Stimulated activated CD8-positive, alpha-beta memory T cell treated with anti-CD3 and anti-CD28 coated beads, Interleukin-4, amount 100 ng/mL, for 24 hours (primary cell): Measurements from ENCODE around the gene ASB16.

Experiments
- DNase-seq: peaks from one replicate; pipeline ENCODE4 v3.0.0-alpha.2; 2020; ENCODE audit warnings: low read depth

ASB16 gene

GRCh38 chr17:44188576-44189403 lies 18.3 kb downstream of the ASB16 start:
- no peak for DNase-seq

GRCh38 chr17:44190481-44190880 lies 20.0 kb downstream of the ASB16 start:
- DNase-seq = no peak

- no peak for DNase-seq
These were observed 20.9 kb downstream of the ASB16 start for GRCh38 chr17:44191369-44191768.

GRCh38 chr17:44191941-44192496 lies 21.5 kb downstream of the ASB16 start:
- DNase-seq = no peak

- DNase-seq = no peak
These were observed 22.2 kb downstream of the ASB16 start for GRCh38 chr17:44192750-44193149.

GRCh38 chr17:44193326-44194084 lies 23.0 kb downstream of the ASB16 start:
- no peak for DNase-seq

- no peak for DNase-seq
These were observed 26.6 kb downstream of the ASB16 start for GRCh38 chr17:44197107-44197506.

- DNase-seq = no peak
These were observed 27.6 kb downstream of the ASB16 start for GRCh38 chr17:44197980-44198720.

GRCh38 chr17:44198721-44199552 lies 28.4 kb downstream of the ASB16 start:
- peak; percentile 35 for DNase-seq

- DNase-seq = peak; percentile 100
These were observed 29.3 kb downstream of the ASB16 start, which contains the start of gene ATXN7L3 for GRCh38 chr17:44199553-44200477. Gene ATXN7L3 (minus strand): TSS chr17:44199884. CDS start chr17:44198070, 1,814 bp downstream.

GRCh38 chr17:44200478-44201155 lies 30.1 kb downstream of the ASB16 start:
- DNase-seq = no peak

- no peak for DNase-seq
These were observed 32.3 kb downstream of the ASB16 start for GRCh38 chr17:44202756-44203155.

GRCh38 chr17:44203731-44204440 lies 33.4 kb downstream of the ASB16 start:
- peak; percentile 39 for DNase-seq

GRCh38 chr17:44204441-44204882 lies 34.0 kb downstream of the ASB16 start:
- no peak for DNase-seq

- no peak for DNase-seq
These were observed 35.7 kb downstream of the ASB16 start for GRCh38 chr17:44205962-44206824.

GRCh38 chr17:44206825-44207155 lies 36.3 kb downstream of the ASB16 start:
- DNase-seq = no peak

- DNase-seq = no peak
These were observed 36.8 kb downstream of the ASB16 start for GRCh38 chr17:44207319-44207718.

GRCh38 chr17:44207743-44208142 lies 37.2 kb downstream of the ASB16 start:
- DNase-seq = no peak
